Measurements from ENCODE around the gene NMB.

NMB gene

GRCh38 chr15:84656972-84657371 lies 1.0 kb downstream of the NMB start:
- WGBS, 2 experiments (ENCODE audit: insufficient coverage in 2 of 2) = 94 to 100% methylated on average over 5 to 7 of the region's 7 CpGs
- H3K4me3 ChIP-seq (ENCODE audit: extremely low read depth, insufficient read depth, low read length, poor library complexity, severe bottlenecking) = no peak overlapping the region
- H3K9me3 ChIP-seq (ENCODE audit: control insufficient read depth, low read length) = no peaks in the 10 kb centered on the region
- H3K4me1 ChIP-seq (ENCODE audit: control insufficient read depth, insufficient read depth, low read length, poor library complexity, severe bottlenecking) = peaks cover 21% of the 10 kb centered on the region
- H3K27ac ChIP-seq (ENCODE audit: low read depth, low read length, severe bottlenecking) = no peak overlapping the region
- H3K36me3 ChIP-seq (ENCODE audit: control insufficient read depth, insufficient read depth, low read length) = peaks cover 17% of the 10 kb centered on the region

GRCh38 chr15:84654689-84655453 lies 3.1 kb downstream of the NMB start:
- Histone ChIP-seq H3K36me3 (ENCODE audit: control insufficient read depth, insufficient read depth, low read length) (peaks cover 27% of the 10 kb centered on the region), H3K4me1 (ENCODE audit: control insufficient read depth, insufficient read depth, low read length, poor library complexity, severe bottlenecking) (peaks cover 21% of the 10 kb centered on the region), H3K27ac (ENCODE audit: low read depth, low read length, severe bottlenecking) (peak overlapping the region; percentile 91), H3K4me3 (ENCODE audit: extremely low read depth, insufficient read depth, low read length, poor library complexity, severe bottlenecking) (peak overlapping the region; percentile 80), H3K9me3 (ENCODE audit: control insufficient read depth, low read length) (no peaks in the 10 kb centered on the region)
- 12 to 17% methylated on average over 17 to 18 of the region's 19 CpGs for WGBS, 2 experiments (ENCODE audit: insufficient coverage in 2 of 2)

- peak within 1 kb of the TSS; percentile 80 for H3K4me3 ChIP-seq (ENCODE audit: extremely low read depth, insufficient read depth, low read length, poor library complexity, severe bottlenecking)
- 0 to 1% methylated on average over 40 to 44 of the region's 49 CpGs for WGBS, 2 experiments (ENCODE audit: insufficient coverage in 2 of 2)
- H3K36me3 ChIP-seq (ENCODE audit: control insufficient read depth, insufficient read depth, low read length) = peaks cover 35% of the 10 kb centered on the region
Observed at GRCh38 chr15:84653910-84654688, 3.9 kb downstream of the NMB start, which contains the start of gene WDR73. TSS of gene WDR73 (minus strand) at chr15:84654283. CDS start at chr15:84654274, 9 bp downstream.

GRCh38 chr15:84653584-84653909 lies 4.5 kb downstream of the NMB start:
- Histone ChIP-seq H3K27ac (ENCODE audit: low read depth, low read length, severe bottlenecking) (peak overlapping the region; percentile 91), H3K4me1 (ENCODE audit: control insufficient read depth, insufficient read depth, low read length, poor library complexity, severe bottlenecking) (peaks cover 19% of the 10 kb centered on the region), H3K9me3 (ENCODE audit: control insufficient read depth, low read length) (no peaks in the 10 kb centered on the region), H3K36me3 (ENCODE audit: control insufficient read depth, insufficient read depth, low read length) (peaks cover 41% of the 10 kb centered on the region), H3K4me3 (ENCODE audit: extremely low read depth, insufficient read depth, low read length, poor library complexity, severe bottlenecking) (peak overlapping the region; percentile 80)
- whole genome bisulfite sequencing, 2 experiments (ENCODE audit: insufficient coverage in 2 of 2) = 27 to 29% methylated on average over 6 to 7 of the region's 7 CpGs

More at GRCh38 chr15:84653910-84654688, 3.9 kb downstream of the NMB start, which contains the start of gene WDR73:
- H3K27ac ChIP-seq (ENCODE audit: low read depth, low read length, severe bottlenecking) = peak within 1 kb of the TSS; percentile 91
- H3K4me1 ChIP-seq (ENCODE audit: control insufficient read depth, insufficient read depth, low read length, poor library complexity, severe bottlenecking) = peaks cover 19% of the 10 kb centered on the region
- no peaks in the 10 kb centered on the region for H3K9me3 ChIP-seq (ENCODE audit: control insufficient read depth, low read length)

GRCh38 chr15:84649706-84650105 lies 8.3 kb downstream of the NMB start:
- H3K36me3 ChIP-seq (ENCODE audit: control insufficient read depth, insufficient read depth, low read length) = peaks cover 72% of the 10 kb centered on the region
- WGBS, 2 experiments (ENCODE audit: insufficient coverage in 2 of 2) = 100% methylated on average over 1 of the region's 2 CpGs; no CpG with 5 or more reads in 1 of the 2 experiments
- H3K9me3 ChIP-seq (ENCODE audit: control insufficient read depth, low read length) = no peaks in the 10 kb centered on the region

GRCh38 chr15:84648539-84648938 lies 9.5 kb downstream of the NMB start:
- Histone ChIP-seq H3K27ac (ENCODE audit: low read depth, low read length, severe bottlenecking) (no peak overlapping the region), H3K36me3 (ENCODE audit: control insufficient read depth, insufficient read depth, low read length) (peaks cover 83% of the 10 kb centered on the region)

More at GRCh38 chr15:84649706-84650105, 8.3 kb downstream of the NMB start:
- Histone ChIP-seq H3K4me1 (ENCODE audit: control insufficient read depth, insufficient read depth, low read length, poor library complexity, severe bottlenecking) (peaks cover 19% of the 10 kb centered on the region), H3K27ac (ENCODE audit: low read depth, low read length, severe bottlenecking) (no peak overlapping the region), H3K4me3 (ENCODE audit: extremely low read depth, insufficient read depth, low read length, poor library complexity, severe bottlenecking) (no peak overlapping the region)

GRCh38 chr15:84647726-84648125 lies 10.3 kb downstream of the NMB start:
- Histone ChIP-seq H3K36me3 (ENCODE audit: control insufficient read depth, insufficient read depth, low read length) (peaks cover 89% of the 10 kb centered on the region), H3K4me1 (ENCODE audit: control insufficient read depth, insufficient read depth, low read length, poor library complexity, severe bottlenecking) (peaks cover 13% of the 10 kb centered on the region), H3K27ac (ENCODE audit: low read depth, low read length, severe bottlenecking) (no peak overlapping the region)

More at GRCh38 chr15:84648539-84648938, 9.5 kb downstream of the NMB start:
- WGBS, 2 experiments (ENCODE audit: insufficient coverage in 2 of 2) = 92 to 100% methylated on average over 2 of the region's 3 CpGs
- peaks cover 19% of the 10 kb centered on the region for H3K4me1 ChIP-seq (ENCODE audit: control insufficient read depth, insufficient read depth, low read length, poor library complexity, severe bottlenecking)
- no peak overlapping the region for H3K4me3 ChIP-seq (ENCODE audit: extremely low read depth, insufficient read depth, low read length, poor library complexity, severe bottlenecking)
- no peaks in the 10 kb centered on the region for H3K9me3 ChIP-seq (ENCODE audit: control insufficient read depth, low read length)

GRCh38 chr15:84645997-84646396 lies 12.0 kb downstream of the NMB start:
- H3K9me3 ChIP-seq (ENCODE audit: control insufficient read depth, low read length) = no peaks in the 10 kb centered on the region
- 89 to 99% methylated on average over 3 to 10 of the region's 10 CpGs for WGBS, 2 experiments (ENCODE audit: insufficient coverage in 2 of 2)
- H3K27ac ChIP-seq (ENCODE audit: low read depth, low read length, severe bottlenecking) = no peak overlapping the region
- H3K4me1 ChIP-seq (ENCODE audit: control insufficient read depth, insufficient read depth, low read length, poor library complexity, severe bottlenecking) = no peaks in the 10 kb centered on the region
- peaks cover 93% of the 10 kb centered on the region for H3K36me3 ChIP-seq (ENCODE audit: control insufficient read depth, insufficient read depth, low read length)
- no peak overlapping the region for H3K4me3 ChIP-seq (ENCODE audit: extremely low read depth, insufficient read depth, low read length, poor library complexity, severe bottlenecking)

More at GRCh38 chr15:84647726-84648125, 10.3 kb downstream of the NMB start:
- Histone ChIP-seq H3K9me3 (ENCODE audit: control insufficient read depth, low read length) (no peaks in the 10 kb centered on the region), H3K4me3 (ENCODE audit: extremely low read depth, insufficient read depth, low read length, poor library complexity, severe bottlenecking) (no peak overlapping the region)

- H3K4me3 ChIP-seq (ENCODE audit: extremely low read depth, insufficient read depth, low read length, poor library complexity, severe bottlenecking) = no peak overlapping the region
- no peak overlapping the region for H3K27ac ChIP-seq (ENCODE audit: low read depth, low read length, severe bottlenecking)
- WGBS, 2 experiments (ENCODE audit: insufficient coverage in 2 of 2) = 92 to 99% methylated on average over 6 to 10 of the region's 10 CpGs
- peaks cover 94% of the 10 kb centered on the region for H3K36me3 ChIP-seq (ENCODE audit: control insufficient read depth, insufficient read depth, low read length)
- H3K4me1 ChIP-seq (ENCODE audit: control insufficient read depth, insufficient read depth, low read length, poor library complexity, severe bottlenecking) = no peaks in the 10 kb centered on the region
- no peaks in the 10 kb centered on the region for H3K9me3 ChIP-seq (ENCODE audit: control insufficient read depth, low read length)
Observed at GRCh38 chr15:84645496-84645895, 12.5 kb downstream of the NMB start.

- Histone ChIP-seq H3K36me3 (ENCODE audit: control insufficient read depth, insufficient read depth, low read length) (peaks cover 97% of the 10 kb centered on the region), H3K4me3 (ENCODE audit: extremely low read depth, insufficient read depth, low read length, poor library complexity, severe bottlenecking) (no peak overlapping the region), H3K4me1 (ENCODE audit: control insufficient read depth, insufficient read depth, low read length, poor library complexity, severe bottlenecking) (no peaks in the 10 kb centered on the region), H3K27ac (ENCODE audit: low read depth, low read length, severe bottlenecking) (no peak overlapping the region), H3K9me3 (ENCODE audit: control insufficient read depth, low read length) (no peaks in the 10 kb centered on the region)
- WGBS, 2 experiments (ENCODE audit: insufficient coverage in 2 of 2) = 98% methylated on average over 4 to 5 of the region's 6 CpGs
Observed at GRCh38 chr15:84643838-84644237, 14.2 kb downstream of the NMB start.

All from mesodermal cell (in vitro differentiated cells).